B cell (primary cell): ENCODE measurements around the gene PSMC5. TPM values are rescaled to one million over a fixed set of nuclear protein-coding genes. Genes with fewer than 3 reads are reported as not detected.

Experiments used
- ATAC-seq: fragments of 200-7000 bp; cut with Tn5 transposase; one replicate; pipeline ENCODE4 v1.10.0; 2021; ENCODE audit warnings: low read depth, mild to moderate bottlenecking, moderate number of reproducible peaks, moderate library complexity
- CTCF ChIA-PET: fragments of 350-600 bp; sonication (Branson Sonifier 250); formaldehyde crosslinking; loops from one replicate; lab custom pipeline; 2021; ENCODE audit warnings: antibody characterized with exemption, inconsistent platforms; lab: Charles Lee
- POLR2A ChIA-PET: fragments of 350-600 bp; sonication (Branson Sonifier 250); formaldehyde crosslinking; loops from one replicate; lab custom pipeline; 2021; ENCODE audit warnings: antibody characterized with exemption; lab: Charles Lee
- DNase-seq: peaks from one replicate; pipeline ENCODE4 v3.0.0; 2013
- H2AFZ ChIP-seq: 2 replicates; pipeline ENCODE4 v1.6.1; 2012; ENCODE audit warnings: mild to moderate bottlenecking, low read depth, low read length; ENCODE audit not compliant: insufficient read depth, poor library complexity, severe bottlenecking
- H3K27ac ChIP-seq, 2 donors: 1 replicate in 1 of 2; 2 replicates in 1 of 2; pipeline ENCODE4 v1.5.1; 2012 to 2013; ENCODE audit warnings: low read length in 2 of 2, mild to moderate bottlenecking in 2 of 2, moderate library complexity in 1 of 2
- H3K27me3 ChIP-seq, 4 experiments: fragments of 200-600 bp in 1 of 4; sonication (generic) in 1 of 4; replicated peaks in 1 of 4; 1 replicate in 2 of 4; 2 replicates in 2 of 4; pipeline versions ENCODE4 v1.6.1 to v1.7.0; 2013 to 2016; ENCODE audit warnings: low read length in 3 of 4, mild to moderate bottlenecking in 2 of 4, mixed read lengths in 1 of 4, moderate library complexity in 1 of 4; ENCODE audit not compliant: insufficient read depth in 4 of 4, control insufficient read depth in 3 of 4; ENCODE audit errors: control extremely low read depth in 1 of 4
- H3K36me3 ChIP-seq, 2 experiments: replicated peaks in 1 of 2; 1 replicate in 1 of 2; 2 replicates in 1 of 2; pipeline versions ENCODE4 v1.6.1 to v1.7.1; 2013; ENCODE audit warnings: low read length in 1 of 2; ENCODE audit not compliant: insufficient read depth in 2 of 2, control insufficient read depth in 1 of 2; ENCODE audit errors: control extremely low read depth in 1 of 2, extremely low read depth in 1 of 2
- H3K4me1 ChIP-seq, 2 donors: fragments of 200-600 bp in 1 of 2; sonication (generic) in 1 of 2; 1 replicate in 1 of 2; 2 replicates in 1 of 2; pipeline versions ENCODE4 v1.5.1 to v1.6.1; 2013 to 2017; ENCODE audit warnings: low read length in 2 of 2; ENCODE audit not compliant: control insufficient read depth in 2 of 2, insufficient read depth in 2 of 2
- H3K4me2 ChIP-seq: replicated peaks from 2 replicates; pipeline ENCODE3; 2012; ENCODE audit warnings: mild to moderate bottlenecking, low read depth, low read length; ENCODE audit not compliant: poor library complexity, severe bottlenecking
- H3K4me3 ChIP-seq, 5 experiments: fragments of 200-600 bp in 1 of 5; sonication (generic) in 1 of 5; 1 replicate in 3 of 5; 2 replicates in 2 of 5; pipeline versions ENCODE4 v1.5.1 to v1.7.0; 2011 to 2016; ENCODE audit warnings: low read length in 4 of 5, mild to moderate bottlenecking in 4 of 5, low read depth in 2 of 5, control low read depth in 1 of 5, moderate library complexity in 1 of 5; ENCODE audit not compliant: insufficient read depth in 1 of 5; ENCODE audit errors: control extremely low read depth in 1 of 5, extremely low read depth in 1 of 5
- H3K79me2 ChIP-seq: fragments of 200-600 bp; sonication (generic); one replicate; pipeline ENCODE4 v1.6.0; 2016; ENCODE audit warnings: low read length; ENCODE audit not compliant: control insufficient read depth, insufficient read depth
- H3K9ac ChIP-seq: fragments of 200-600 bp; sonication (generic); 2 replicates; pipeline ENCODE4 v1.6.1; 2017; ENCODE audit warnings: mild to moderate bottlenecking, low read length, moderate library complexity
- H3K9me3 ChIP-seq, 3 donors: one replicate each; pipeline versions ENCODE4 v1.6.1 to v1.7.1; 2013; ENCODE audit warnings: low read length in 2 of 3; ENCODE audit not compliant: control insufficient read depth in 2 of 3, insufficient read depth in 1 of 3; ENCODE audit errors: control extremely low read depth in 1 of 3
- H4K20me1 ChIP-seq: 2 replicates; pipeline ENCODE4 v1.6.0; 2012; ENCODE audit warnings: mild to moderate bottlenecking, low read length; ENCODE audit not compliant: insufficient read depth, control insufficient read depth, poor library complexity, severe bottlenecking
- H3K27ac Mint-ChIP-seq: one replicate; pipeline ENCODE4 v1.8.0; 2021; ENCODE audit warnings: mixed read lengths
- H3K27me3 Mint-ChIP-seq: one replicate; pipeline ENCODE4 v1.8.0; 2021; ENCODE audit warnings: mixed read lengths
- H3K4me1 Mint-ChIP-seq: one replicate; pipeline ENCODE4 v1.8.0; 2021; ENCODE audit warnings: mixed read lengths
- H3K4me3 Mint-ChIP-seq: one replicate; pipeline ENCODE4 v1.8.0; 2021; ENCODE audit warnings: mixed read lengths
- H3K9me3 Mint-ChIP-seq: one replicate; pipeline ENCODE4 v1.8.0; 2022; ENCODE audit warnings: mixed read lengths; ENCODE audit not compliant: insufficient read depth
- CTCF ChIP-seq: fragments of 200-600 bp; IDR thresholded peaks from one replicate; pipeline ENCODE4 v1.8.0; 2022; ENCODE audit warnings: antibody characterized with exemption, mild to moderate bottlenecking
- EZH2 ChIP-seq: IDR thresholded peaks from 2 replicates; pipeline ENCODE4 v1.6.1; 2012; ENCODE audit warnings: borderline replicate concordance, low read depth, mild to moderate bottlenecking, moderate library complexity, low read length; ENCODE audit not compliant: insufficient read depth, poor library complexity, severe bottlenecking
- WGBS: methylation state at CpG from one replicate; pipeline ENCODE4 v1.1.5; 2013; ENCODE audit warnings: missing lambda C conversion rate; ENCODE audit not compliant: insufficient coverage; 5-methylcytosine and 5-hydroxymethylcytosine counted together
- intact Hi-C: fragments of 100-400 bp; cut with micrococcal nuclease; formaldehyde crosslinking; loops from one replicate; pipeline ENCODE4 v1.10.0; 2022
- polyA plus RNA-seq: library from polyadenylated mRNA; depleted of rRNA; stranded (reverse); fragments of >200 nt; gene quantifications from 2 replicates; pipeline ENCODE4 v1.2.3, GENCODE V29; 2012
- total RNA-seq, 2 donors: library from RNA; stranded (reverse); fragments of 120-200 nt in 1 of 2; gene quantifications; 1 replicate in 1 of 2; 2 replicates in 1 of 2; pipeline versions ENCODE4 v1.2.3 to v1.2.4, GENCODE V29; 2013 to 2022

PSMC5 gene
- total and polyA plus RNA-seq, 2 donors (not counting 1 experiment from before 2014, with no cell fraction given): 87.1 to 104 TPM

DNA sequence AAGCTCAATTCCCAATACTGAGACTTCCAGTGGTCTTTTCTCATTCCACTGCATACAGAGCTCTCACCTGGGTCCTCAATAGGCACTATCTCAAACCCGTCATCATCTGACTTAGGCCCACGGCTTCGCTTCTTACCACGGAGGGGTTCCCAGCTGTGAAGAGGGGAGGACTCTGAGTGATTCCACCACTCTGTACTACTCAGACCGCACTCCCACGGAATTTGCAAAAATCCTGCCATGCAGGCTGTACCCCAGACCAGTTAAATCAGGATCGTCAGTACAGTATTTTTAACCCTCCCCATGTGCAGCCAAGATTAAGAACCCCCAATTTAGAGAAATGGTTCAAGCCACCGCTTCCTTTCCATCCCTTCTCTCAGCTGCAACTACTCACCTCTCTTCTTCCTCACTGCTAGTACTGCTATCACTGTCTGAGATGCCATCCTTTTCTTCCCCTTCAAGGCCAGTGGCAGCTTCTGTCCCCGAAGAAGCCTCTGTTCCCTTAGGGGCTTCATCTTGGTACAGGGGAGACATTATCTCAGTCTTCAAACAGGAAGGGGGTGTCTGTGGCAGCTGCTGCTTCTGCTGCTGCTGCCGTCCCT, 6.2 kb upstream of the PSMC5 start:
- Mint-ChIP-seq H3K27me3 (no peaks in the 10 kb centered on the region), H3K4me1 (peaks cover 42% of the 10 kb centered on the region), H3K9me3 (no peaks in the 10 kb centered on the region), H3K4me3 (no peak overlapping the region), H3K27ac (peak overlapping the region; percentile 57)
- Histone ChIP-seq H3K79me2 (peaks cover 22% of the 10 kb centered on the region), H3K27me3 (no peaks in the 10 kb centered on the region), H3K4me2 (peak overlapping the region; percentile 17), H2AFZ (no peak overlapping the region), H3K27ac (peak overlapping the region in 1 of 2 donors; percentile 50), H3K36me3 (peaks cover 4 to 95% of the 10 kb centered on the region in 2 experiments), H4K20me1 (no peaks in the 10 kb centered on the region), H3K9ac (no peak overlapping the region), H3K4me1 (peaks cover 28 to 39% of the 10 kb centered on the region in 2 donors), H3K4me3 (no peak overlapping the region), H3K9me3 (no peaks in the 10 kb centered on the region)
- ChIA-PET POLR2A (no interaction called here), CTCF (no interaction called here)
- intact Hi-C loops: no loop called here
- TF ChIP-seq EZH2 (no peak), CTCF (no peak)
- DNase-seq: no peak
- WGBS: 85% methylated on average over 5 of the region's 10 CpGs
- ATAC-seq: no peak

GRCh38 chr17:63821804-63822203, 5.4 kb upstream of the PSMC5 start:
- CTCF ChIA-PET: no interaction called here
- H3K4me1 Mint-ChIP-seq: peaks cover 49% of the 10 kb centered on the region

More at GRCh38 chr17:63821804-63822203, 5.4 kb upstream of the PSMC5 start:
- H3K79me2 ChIP-seq: peaks cover 29% of the 10 kb centered on the region
- WGBS: 81% methylated on average over 2 of the region's 6 CpGs
- H3K27ac ChIP-seq: peak overlapping the region in 1 of 2 donors; percentile 50
- POLR2A ChIA-PET: interaction anchor here (0.7 kb wide), 1 partner anchor 183 kb away, joined by 3 read pairs; no protein-coding TSS in a partner anchor
- ATAC-seq: no peak
- peaks cover 32 to 45% of the 10 kb centered on the region in 2 donors for H3K4me1 ChIP-seq
- no peak overlapping the region for H3K9ac ChIP-seq
- H3K9me3 ChIP-seq: no peaks in the 10 kb centered on the region
- intact Hi-C loops: no loop called here
- Mint-ChIP-seq H3K27me3 (no peaks in the 10 kb centered on the region), H3K27ac (peak overlapping the region; percentile 80), H3K9me3 (no peaks in the 10 kb centered on the region), H3K4me3 (no peak overlapping the region)
- H3K4me3 ChIP-seq: no peak overlapping the region
- H3K4me2 ChIP-seq: peak overlapping the region; percentile 17
- H3K36me3 ChIP-seq: peaks cover 4 to 88% of the 10 kb centered on the region in 2 experiments
- H4K20me1 ChIP-seq: no peaks in the 10 kb centered on the region
- H3K27me3 ChIP-seq: no peaks in the 10 kb centered on the region
- no peak overlapping the region for H2AFZ ChIP-seq
- no peak for TF ChIP-seq EZH2
- TF ChIP-seq CTCF: no peak
- DNase-seq: no peak
